Gastroesophageal sphincter (tissue), 3 donors: ENCODE results near the gene ARID5B.
A peak's percentile ranks its signal among the peaks of the same experiment; 100 is the strongest.

ENCODE experiments used
- EP300 ChIP-seq: sonication (generic); formaldehyde crosslinking; IDR thresholded peaks from one replicate; pipeline ENCODE4 v1.6.1; 2017; ENCODE audit warnings: antibody characterized with exemption, mild to moderate bottlenecking
- POLR2A ChIP-seq, 2 donors: fragments of 450-650 bp; IDR thresholded peaks; one replicate each; pipeline ENCODE4 v1.6.1; 2017; ENCODE audit warnings: antibody characterized with exemption in 2 of 2, mild to moderate bottlenecking in 2 of 2, moderate library complexity in 1 of 2
- POLR2AphosphoS5 ChIP-seq: sonication (generic); formaldehyde crosslinking; IDR thresholded peaks from one replicate; pipeline ENCODE4 v1.6.1; 2017; ENCODE audit warnings: antibody characterized with exemption
- TF ChIP-seq, protein P1 (sequence below), 4 experiments: fragments of 200-600 bp in 2 of 4; fragments of 450-650 bp in 2 of 4; sonication (generic) in 1 of 4; IDR thresholded peaks; one replicate each; pipeline ENCODE4 v1.5.1; 2017 to 2019; ENCODE audit warnings: antibody characterized with exemption in 4 of 4, mild to moderate bottlenecking in 2 of 4, moderate library complexity in 2 of 4

DNA sequence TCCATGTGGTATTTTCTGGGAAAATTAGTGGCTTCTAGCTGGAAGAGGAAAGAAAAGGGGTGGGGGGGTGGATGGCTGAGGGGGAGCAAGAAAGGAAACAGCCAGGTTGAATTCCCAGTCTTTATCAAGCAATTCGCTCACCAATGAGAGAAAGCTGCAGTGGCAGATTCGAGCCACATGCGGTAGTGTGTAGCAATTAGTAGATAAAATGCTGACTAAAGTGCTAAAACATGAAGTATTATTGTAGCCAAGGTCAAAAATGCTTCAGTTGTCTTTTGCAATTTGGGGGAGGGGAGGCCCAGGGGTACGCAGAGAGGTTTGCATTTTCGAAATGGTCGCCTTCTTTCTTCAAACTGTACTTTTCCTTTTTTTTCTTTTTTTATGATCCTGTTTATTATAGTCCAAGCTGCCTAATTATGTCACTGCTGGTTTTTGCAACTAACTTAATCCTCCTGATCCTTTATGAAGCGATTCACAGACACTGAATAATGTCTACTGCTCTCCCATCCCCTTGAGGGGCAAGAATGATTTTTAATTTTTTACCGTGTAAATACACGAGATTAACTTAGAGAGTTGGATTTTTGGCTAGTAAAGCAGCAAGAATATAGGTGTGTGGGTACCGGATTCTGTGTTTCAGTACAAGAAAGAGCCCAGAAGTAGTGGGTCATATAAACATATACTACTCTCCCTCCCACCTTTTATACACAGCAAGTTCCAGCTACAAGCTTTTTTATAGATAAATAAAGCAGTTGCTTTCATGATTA is 3.6 kb upstream of the ARID5B start:
- TF ChIP-seq, protein P1, sequence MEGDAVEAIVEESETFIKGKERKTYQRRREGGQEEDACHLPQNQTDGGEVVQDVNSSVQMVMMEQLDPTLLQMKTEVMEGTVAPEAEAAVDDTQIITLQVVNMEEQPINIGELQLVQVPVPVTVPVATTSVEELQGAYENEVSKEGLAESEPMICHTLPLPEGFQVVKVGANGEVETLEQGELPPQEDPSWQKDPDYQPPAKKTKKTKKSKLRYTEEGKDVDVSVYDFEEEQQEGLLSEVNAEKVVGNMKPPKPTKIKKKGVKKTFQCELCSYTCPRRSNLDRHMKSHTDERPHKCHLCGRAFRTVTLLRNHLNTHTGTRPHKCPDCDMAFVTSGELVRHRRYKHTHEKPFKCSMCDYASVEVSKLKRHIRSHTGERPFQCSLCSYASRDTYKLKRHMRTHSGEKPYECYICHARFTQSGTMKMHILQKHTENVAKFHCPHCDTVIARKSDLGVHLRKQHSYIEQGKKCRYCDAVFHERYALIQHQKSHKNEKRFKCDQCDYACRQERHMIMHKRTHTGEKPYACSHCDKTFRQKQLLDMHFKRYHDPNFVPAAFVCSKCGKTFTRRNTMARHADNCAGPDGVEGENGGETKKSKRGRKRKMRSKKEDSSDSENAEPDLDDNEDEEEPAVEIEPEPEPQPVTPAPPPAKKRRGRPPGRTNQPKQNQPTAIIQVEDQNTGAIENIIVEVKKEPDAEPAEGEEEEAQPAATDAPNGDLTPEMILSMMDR (IDR thresholded peaks at IDR 0.05) = peak; percentile 10 to 68 (median 54)
- TF ChIP-seq POLR2A (IDR thresholded peaks at IDR 0.05) (no peak), EP300 (no peak), POLR2AphosphoS5 (no peak)
